Right cardiac atrium (tissue), 5 donors: Measurements from ENCODE around the gene ZNF467. TPM values are rescaled to one million over a fixed set of nuclear protein-coding genes. Genes with fewer than 3 reads are reported as not detected.

ENCODE experiments used
- ATAC-seq, 2 donors: fragments of 200-7000 bp; cut with Tn5 transposase; one replicate each; pipeline versions ENCODE4 v1.8.0 to v1.9.1; 2020; ENCODE audit warnings: moderate library complexity in 2 of 2, mild to moderate bottlenecking in 1 of 2
- DNase-seq, 3 donors: peaks; one replicate each; pipeline ENCODE4 v3.0.0-alpha.2; 2020
- H3K27ac ChIP-seq: one replicate; pipeline ENCODE4 v1.5.1; 2013; ENCODE audit warnings: mild to moderate bottlenecking, low read length, control low read depth, moderate library complexity
- H3K27me3 ChIP-seq: one replicate; pipeline ENCODE4 v1.6.1; 2013; ENCODE audit not compliant: control insufficient read depth, insufficient read depth
- H3K4me1 ChIP-seq: one replicate; pipeline ENCODE4 v1.6.1; 2013; ENCODE audit warnings: low read length; ENCODE audit not compliant: control insufficient read depth, insufficient read depth
- H3K4me3 ChIP-seq: one replicate; pipeline ENCODE4 v1.5.1; 2013; ENCODE audit warnings: low read length, control low read depth
- H3K9me3 ChIP-seq: one replicate; pipeline ENCODE4 v1.6.1; 2013; ENCODE audit warnings: low read length; ENCODE audit not compliant: control insufficient read depth
- WGBS: extraction: QIAGEN DNeasy Blood & Tissue Kit; methylation state at CpG from one replicate; pipeline ENCODE4 v1.1.7; 2013; 5-methylcytosine and 5-hydroxymethylcytosine counted together
- intact Hi-C, 4 donors: fragments of 100-400 bp; cut with DNase I; formaldehyde crosslinking; loops; one replicate each; pipeline versions ENCODE4 v1.11.0 to v1.14.0; 2022 to 2023
- polyA plus RNA-seq: library from polyadenylated mRNA; stranded (reverse); fragments of 200-250 nt; gene quantifications from one replicate; pipeline ENCODE4 v1.2.3, GENCODE V29; 2013
- total RNA-seq, 4 donors: library from RNA; stranded (reverse); fragmentation: NEBNext Ultra II Directional; extraction: Animal tissue kit (Norgen Biotek cat#: 25700); gene quantifications; one replicate each; pipeline ENCODE4 v1.2.1, GENCODE V29; 2021
- donor health status: healthy with polysubstance abuse.
- donor health status: DM: no; HTN: yes; CAD: no.
- donor health status: DM: no; HTN: no; CAD: no.
- donor health status: DM: no; HTN: yes; CAD: no; lungs with severe emphysema.
- donor health status: DM: yes; HTN: yes; CAD: no.

Gene ZNF467
- total and polyA plus RNA-seq, 5 donors: 6.6 to 15.6 (median 10.8) TPM

DNA sequence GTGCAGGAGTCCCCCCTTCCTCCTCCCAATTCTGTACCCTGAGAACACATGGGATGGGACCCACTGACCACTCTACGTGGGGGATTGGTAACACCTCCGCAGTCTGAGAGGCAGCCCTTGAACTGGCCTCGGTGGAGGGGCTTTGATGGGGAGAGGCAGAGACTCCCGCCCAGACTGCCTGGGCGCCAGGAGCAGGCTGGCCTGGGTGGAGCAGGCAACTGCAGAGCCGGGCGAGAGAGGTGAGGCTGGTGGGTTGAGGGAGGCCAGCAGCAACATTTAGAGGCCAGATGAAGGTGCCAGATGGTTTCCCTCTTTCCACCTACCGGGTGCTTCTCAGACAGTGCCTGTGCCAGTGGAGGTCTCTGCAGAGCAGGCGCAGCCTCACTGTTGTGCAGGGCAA lies 30.7 kb upstream of the ZNF467 start:
- Histone ChIP-seq H3K27me3 (no peaks in the 10 kb centered on the region), H3K4me1 (no peaks in the 10 kb centered on the region), H3K9me3 (no peaks in the 10 kb centered on the region), H3K27ac (no peak overlapping the region), H3K4me3 (no peak overlapping the region)
- ATAC-seq (no peak), DNase-seq (no peak)
- WGBS: 75% methylated on average over 9 of the region's 9 CpGs
- intact Hi-C loops: no loop called here

DNA sequence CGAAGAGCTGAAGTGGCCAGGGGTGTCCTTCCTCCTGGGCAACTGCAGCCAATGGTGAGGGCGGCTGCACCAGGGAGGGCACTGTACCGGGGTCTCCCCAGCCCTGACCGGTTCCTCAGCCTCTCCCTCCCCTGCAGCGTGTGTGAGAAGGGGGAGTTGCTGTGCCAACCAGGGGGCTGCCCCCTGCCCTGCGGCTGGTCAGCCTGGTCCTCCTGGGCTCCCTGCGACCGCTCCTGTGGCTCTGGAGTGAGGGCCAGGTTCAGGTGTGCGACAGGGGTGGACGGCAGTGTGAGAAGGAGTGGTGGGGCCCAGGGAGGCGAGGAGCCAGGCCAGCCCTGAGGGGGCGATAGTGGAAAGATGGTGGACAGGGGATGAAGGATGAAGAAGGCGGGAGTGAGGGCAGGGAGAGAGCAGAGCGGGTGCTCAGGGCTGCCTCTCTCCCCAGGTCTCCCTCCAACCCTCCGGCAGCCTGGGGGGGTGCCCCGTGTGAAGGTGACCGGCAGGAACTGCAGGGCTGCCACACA lies 30.2 kb upstream of the ZNF467 start:
- no peak for DNase-seq
- Histone ChIP-seq H3K27ac (no peak overlapping the region), H3K4me3 (no peak overlapping the region), H3K27me3 (no peaks in the 10 kb centered on the region), H3K4me1 (no peaks in the 10 kb centered on the region), H3K9me3 (no peaks in the 10 kb centered on the region)
- intact Hi-C loops: no loop called here
- no peak for ATAC-seq
- 81% methylated on average over 17 of the region's 17 CpGs for WGBS

DNA sequence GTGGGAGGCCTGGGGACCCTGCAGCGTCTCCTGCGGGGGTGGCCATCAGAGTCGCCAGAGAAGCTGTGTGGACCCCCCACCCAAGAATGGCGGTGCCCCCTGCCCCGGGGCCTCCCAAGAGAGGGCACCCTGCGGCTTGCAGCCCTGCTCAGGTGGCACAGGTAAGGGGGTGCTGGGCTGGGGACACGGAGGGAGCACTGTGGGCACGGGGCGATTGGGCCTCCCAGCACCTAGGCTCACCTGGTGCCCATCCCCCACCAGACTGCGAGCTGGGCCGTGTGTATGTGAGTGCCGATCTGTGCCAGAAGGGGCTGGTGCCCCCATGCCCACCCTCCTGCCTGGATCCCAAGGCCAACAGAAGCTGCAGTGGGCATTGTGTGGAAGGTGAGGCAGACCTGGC lies 29.6 kb upstream of the ZNF467 start:
- no peak overlapping the region for H3K4me3 ChIP-seq
- intact Hi-C loops: no loop called here
- 90% methylated on average over 12 of the region's 12 CpGs for WGBS
- no peaks in the 10 kb centered on the region for H3K27me3 ChIP-seq
- no peak overlapping the region for H3K27ac ChIP-seq
- DNase-seq (no peak), ATAC-seq (no peak)
- no peaks in the 10 kb centered on the region for H3K9me3 ChIP-seq
- no peaks in the 10 kb centered on the region for H3K4me1 ChIP-seq

DNA sequence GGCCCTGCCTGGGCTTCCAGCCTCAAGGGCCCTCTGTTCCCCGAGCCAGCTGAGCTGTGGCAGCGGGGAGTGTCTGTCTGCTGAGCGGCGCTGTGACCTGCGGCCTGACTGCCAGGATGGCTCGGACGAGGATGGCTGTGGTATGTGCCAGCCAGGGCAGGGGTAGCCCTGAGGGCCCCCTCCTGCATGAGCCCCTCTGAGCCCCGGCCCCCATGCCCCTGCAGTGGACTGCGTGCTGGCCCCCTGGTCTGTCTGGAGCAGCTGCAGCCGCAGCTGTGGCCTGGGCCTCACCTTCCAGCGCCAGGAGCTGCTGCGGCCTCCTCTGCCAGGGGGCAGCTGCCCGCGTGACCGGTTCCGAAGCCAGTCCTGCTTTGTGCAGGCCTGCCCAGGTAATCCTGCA lies 28.4 kb upstream of the ZNF467 start:
- WGBS: 94% methylated on average over 16 of the region's 16 CpGs
- no peak overlapping the region for H3K27ac ChIP-seq

DNA sequence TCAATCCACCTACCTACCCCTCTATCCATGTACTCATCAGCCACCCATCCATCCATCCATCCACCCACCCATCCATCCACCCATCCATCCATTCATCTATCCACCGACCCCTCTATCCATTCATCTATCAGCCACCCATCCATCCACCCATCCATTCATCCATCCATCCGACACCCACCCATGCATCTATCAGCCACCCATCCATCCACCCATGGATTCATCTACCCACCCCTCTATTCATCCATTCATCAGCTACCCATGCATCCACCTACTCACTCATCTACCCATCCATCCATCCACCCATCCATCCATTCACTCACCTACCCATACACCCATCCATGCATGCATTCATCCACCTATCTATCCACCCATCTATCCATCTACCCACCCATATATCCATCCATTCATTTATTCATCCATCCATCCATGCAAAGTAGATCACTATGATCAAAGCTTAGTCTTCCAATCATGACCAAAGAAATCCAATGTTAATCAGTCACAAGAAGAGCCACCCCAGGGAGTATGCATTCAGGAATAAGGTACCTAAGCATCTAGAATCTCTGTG lies 27.7 kb upstream of the ZNF467 start:
- H3K27ac ChIP-seq: no peak overlapping the region
- 96% methylated on average over 2 of the region's 2 CpGs for WGBS
- H3K4me3 ChIP-seq: no peak overlapping the region
- DNase-seq (no peak), ATAC-seq (no peak)
- H3K27me3 ChIP-seq: no peaks in the 10 kb centered on the region
- intact Hi-C loops: no loop called here
- H3K4me1 ChIP-seq: no peaks in the 10 kb centered on the region
- no peaks in the 10 kb centered on the region for H3K9me3 ChIP-seq

More for the DNA sequence above, 28.4 kb upstream of the ZNF467 start:
- H3K4me1 ChIP-seq: no peaks in the 10 kb centered on the region
- H3K9me3 ChIP-seq: no peaks in the 10 kb centered on the region
- H3K27me3 ChIP-seq: no peaks in the 10 kb centered on the region
- ATAC-seq (no peak), DNase-seq (no peak)
- no peak overlapping the region for H3K4me3 ChIP-seq
- intact Hi-C loops: no loop called here

DNA sequence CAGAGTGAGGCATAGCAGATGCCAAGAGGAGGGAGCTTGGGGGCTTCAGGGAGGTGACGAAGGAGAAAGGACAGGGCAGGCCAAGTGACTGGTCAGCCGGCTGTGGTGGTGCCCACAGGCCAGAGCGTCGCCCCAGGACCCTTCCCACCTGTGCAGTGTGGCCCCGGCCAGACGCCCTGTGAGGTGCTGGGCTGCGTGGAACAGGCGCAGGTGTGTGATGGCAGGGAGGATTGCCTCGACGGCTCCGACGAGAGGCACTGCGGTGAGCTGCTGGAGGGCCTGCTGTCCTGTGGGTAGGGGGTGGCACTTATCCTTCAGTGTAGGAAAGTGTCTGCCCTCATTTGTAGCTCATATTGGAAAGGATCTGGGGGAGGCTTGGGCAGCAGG lies 26.8 kb upstream of the ZNF467 start:
- H3K9me3 ChIP-seq: no peaks in the 10 kb centered on the region
- no peak for DNase-seq
- intact Hi-C loops: no loop called here
- no peak overlapping the region for H3K4me3 ChIP-seq
- no peak for ATAC-seq
- H3K27ac ChIP-seq: no peak overlapping the region
- H3K27me3 ChIP-seq: no peaks in the 10 kb centered on the region
- 93% methylated on average over 13 of the region's 13 CpGs for WGBS
- no peaks in the 10 kb centered on the region for H3K4me1 ChIP-seq

- Histone ChIP-seq H3K27me3 (no peaks in the 10 kb centered on the region), H3K4me1 (no peaks in the 10 kb centered on the region), H3K27ac (no peak overlapping the region), H3K9me3 (no peaks in the 10 kb centered on the region), H3K4me3 (no peak overlapping the region)
- intact Hi-C loops: no loop called here
- DNase-seq (peak in 1 of 3 donors; percentile 40), ATAC-seq (no peak)
- WGBS: 67% methylated on average over 8 of the region's 8 CpGs
Measured at GRCh38 chr7:149799397-149800168, 26.2 kb upstream of the ZNF467 start.

DNA sequence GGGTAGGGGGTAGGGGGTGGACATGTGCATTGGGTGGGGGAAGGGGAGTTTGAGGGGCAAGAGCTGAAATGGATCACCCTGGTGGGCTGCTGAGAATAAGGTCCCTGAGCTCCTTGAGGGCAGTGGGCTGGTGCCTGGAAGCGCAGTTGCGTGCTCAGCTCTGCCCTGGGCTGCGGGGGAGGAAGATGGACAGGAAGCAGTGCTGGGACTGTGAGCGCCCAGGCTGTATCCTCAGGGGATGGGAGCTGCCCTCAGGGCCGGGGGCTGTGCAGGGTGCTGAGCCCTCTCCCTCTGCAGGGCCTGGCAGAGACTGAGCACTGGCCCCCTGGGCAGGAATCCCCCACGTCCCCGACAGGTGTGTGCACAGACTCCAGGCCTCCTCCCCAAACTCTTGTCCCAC lies 24.4 kb upstream of the ZNF467 start:
- H3K4me3 ChIP-seq: no peak overlapping the region
- intact Hi-C loops: no loop called here
- no peaks in the 10 kb centered on the region for H3K9me3 ChIP-seq
- ATAC-seq (no peak), DNase-seq (no peak)
- no peaks in the 10 kb centered on the region for H3K4me1 ChIP-seq
- H3K27me3 ChIP-seq: no peaks in the 10 kb centered on the region
- 78% methylated on average over 7 of the region's 7 CpGs for WGBS
- H3K27ac ChIP-seq: no peak overlapping the region

GRCh38 chr7:149796287-149796860 lies 23.0 kb upstream of the ZNF467 start:
- 94% methylated on average over 19 of the region's 19 CpGs for WGBS
- no peak for ATAC-seq
- Histone ChIP-seq H3K9me3 (no peaks in the 10 kb centered on the region), H3K27ac (no peak overlapping the region), H3K27me3 (no peaks in the 10 kb centered on the region), H3K4me3 (no peak overlapping the region), H3K4me1 (no peaks in the 10 kb centered on the region)
- DNase-seq: no peak
- intact Hi-C loops: no loop called here

- Histone ChIP-seq H3K9me3 (no peaks in the 10 kb centered on the region), H3K27ac (no peak overlapping the region), H3K4me1 (no peaks in the 10 kb centered on the region), H3K27me3 (no peaks in the 10 kb centered on the region), H3K4me3 (no peak overlapping the region)
- DNase-seq (no peak), ATAC-seq (no peak)
- 80% methylated on average over 10 of the region's 10 CpGs for WGBS
- intact Hi-C loops: no loop called here
Measured at GRCh38 chr7:149795126-149795525, 21.7 kb upstream of the ZNF467 start.

DNA sequence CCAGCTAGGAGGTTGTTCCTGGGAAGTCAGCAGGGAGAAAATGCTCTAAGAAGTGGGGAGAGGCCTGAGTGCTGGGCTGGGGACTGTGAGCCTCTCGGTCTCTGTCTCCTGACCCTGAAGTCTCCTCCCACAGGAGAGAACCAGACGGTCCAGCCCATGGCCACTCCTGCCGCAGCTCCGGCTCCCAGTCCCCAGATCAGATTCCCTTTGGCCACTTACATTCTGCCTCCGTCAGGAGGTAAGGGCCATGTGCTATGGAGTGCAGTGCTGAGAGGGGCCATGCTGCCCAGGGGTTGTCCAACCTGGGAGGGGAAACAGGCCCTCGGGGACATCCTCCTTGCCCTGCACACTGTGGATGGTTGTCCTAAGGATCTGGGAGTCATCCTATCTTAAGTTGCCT lies 21.3 kb upstream of the ZNF467 start:
- intact Hi-C loops: no loop called here
- Histone ChIP-seq H3K4me3 (no peak overlapping the region), H3K4me1 (no peaks in the 10 kb centered on the region), H3K27ac (no peak overlapping the region), H3K9me3 (no peaks in the 10 kb centered on the region), H3K27me3 (no peaks in the 10 kb centered on the region)
- 42% methylated on average over 6 of the region's 6 CpGs for WGBS
- ATAC-seq (no peak), DNase-seq (no peak)
